SH-SY5Y (cell line): ENCODE data around the gene CTXND1.

ENCODE experiments used
- GATA2 ChIP-seq: IDR thresholded peaks from 2 replicates; pipeline ENCODE4 v1.6.1; 2011; ENCODE audit warnings: mild to moderate bottlenecking, low read depth, low read length
- GATA3 ChIP-seq: IDR thresholded peaks from 2 replicates; pipeline ENCODE4 v1.6.1; 2011; ENCODE audit warnings: low read depth, mild to moderate bottlenecking, low read length, moderate library complexity

Gene CTXND1

GRCh38 chr15:80184554-80184953 is 67.5 kb downstream of the CTXND1 start:
- TF ChIP-seq GATA2 = no peak
- no peak for TF ChIP-seq GATA3

GRCh38 chr15:80183886-80184285 is 68.1 kb downstream of the CTXND1 start:
- TF ChIP-seq GATA3 = no peak
- TF ChIP-seq GATA2 = no peak

- no peak for TF ChIP-seq GATA2
- no peak for TF ChIP-seq GATA3
Measured at GRCh38 chr15:80183306-80183705, 68.7 kb downstream of the CTXND1 start.

- TF ChIP-seq GATA3 = no peak
- no peak for TF ChIP-seq GATA2
Measured at GRCh38 chr15:80182611-80183261, 69.3 kb downstream of the CTXND1 start.

GRCh38 chr15:80180986-80181385 is 71.0 kb downstream of the CTXND1 start:
- no peak for TF ChIP-seq GATA2
- no peak for TF ChIP-seq GATA3

- no peak for TF ChIP-seq GATA3
- TF ChIP-seq GATA2 = no peak
Measured at GRCh38 chr15:80180468-80180867, 71.5 kb downstream of the CTXND1 start.

- TF ChIP-seq GATA2 (no peak), GATA3 (no peak)
Measured at GRCh38 chr15:80179935-80180334, 72.1 kb downstream of the CTXND1 start.

- TF ChIP-seq GATA2 (no peak), GATA3 (no peak)
Measured at GRCh38 chr15:80179025-80179759, 72.8 kb downstream of the CTXND1 start.

GRCh38 chr15:80177156-80177555 is 74.9 kb downstream of the CTXND1 start:
- TF ChIP-seq GATA2 = no peak
- no peak for TF ChIP-seq GATA3

GRCh38 chr15:80176443-80176842 is 75.6 kb downstream of the CTXND1 start:
- no peak for TF ChIP-seq GATA2
- TF ChIP-seq GATA3 = no peak

- TF ChIP-seq GATA3 (no peak), GATA2 (no peak)
Measured at GRCh38 chr15:80175436-80175835, 76.6 kb downstream of the CTXND1 start.

- TF ChIP-seq GATA3 (no peak), GATA2 (no peak)
Measured at GRCh38 chr15:80174017-80174746, 77.8 kb downstream of the CTXND1 start.

- no peak for TF ChIP-seq GATA3
- TF ChIP-seq GATA2 = no peak
Measured at GRCh38 chr15:80173022-80173759, 78.8 kb downstream of the CTXND1 start.

GRCh38 chr15:80172401-80172800 is 79.6 kb downstream of the CTXND1 start:
- no peak for TF ChIP-seq GATA2
- TF ChIP-seq GATA3 = no peak

- TF ChIP-seq GATA2 = no peak
- no peak for TF ChIP-seq GATA3
Measured at GRCh38 chr15:80171787-80172186, 80.2 kb downstream of the CTXND1 start.
